ENCODE data around the gene RGS12.

GRCh38 chr4:3307486-3307885 lies 14.7 kb downstream of the RGS12 start:
- no peak for TF ChIP-seq CTCF (conservative IDR thresholded peaks at IDR 0.05; ENCODE audit: low read length)
- TF ChIP-seq EZH2phosphoT487 (IDR thresholded peaks at IDR 0.05; ENCODE audit: borderline replicate concordance, low read depth, low read length), result no peak
